HG02840 (cell line): Measurements from ENCODE around the gene FAM163A.
A peak's percentile ranks its signal among the peaks of the same experiment; 100 is the strongest.
"Not testable (repeated sequence)": the region's sequence is repeated elsewhere in the genome, so short reads cannot be mapped to it uniquely, and the experiment has no call there.

Experiments used
- ATAC-seq: cut with Tn5 transposase; IDR thresholded peaks from one replicate; pipeline ENCODE4 v1.9.1; 2021; ENCODE audit warnings: mild to moderate bottlenecking, moderate library complexity, moderate number of reproducible peaks; ENCODE audit not compliant: unreplicated experiment, low FRiP score

The FAM163A gene

GRCh38 chr1:179786815-179787685 lies 44.0 kb downstream of the FAM163A start:
- ATAC-seq = no peak

- ATAC-seq = no peak
Measured at GRCh38 chr1:179788259-179788658, 45.2 kb downstream of the FAM163A start.

- no peak for ATAC-seq
Measured at GRCh38 chr1:179793281-179793680, 50.2 kb downstream of the FAM163A start.

GRCh38 chr1:179794146-179794545 lies 51.1 kb downstream of the FAM163A start:
- ATAC-seq = no peak

- ATAC-seq = no peak
Measured at GRCh38 chr1:179794669-179795068, 51.6 kb downstream of the FAM163A start.

- no peak for ATAC-seq
Measured at GRCh38 chr1:179798213-179798863, 55.2 kb downstream of the FAM163A start.

GRCh38 chr1:179798864-179799516 lies 55.9 kb downstream of the FAM163A start:
- ATAC-seq = no peak

- ATAC-seq = no peak
Measured at GRCh38 chr1:179800481-179800880, 57.4 kb downstream of the FAM163A start.

- ATAC-seq = no peak
Measured at GRCh38 chr1:179803104-179803503, 60.0 kb downstream of the FAM163A start.

- no peak for ATAC-seq
Measured at GRCh38 chr1:179803918-179804317, 60.8 kb downstream of the FAM163A start.

- not testable (repeated sequence) for ATAC-seq
Measured at GRCh38 chr1:179804417-179804816, 61.3 kb downstream of the FAM163A start.

- no peak for ATAC-seq
Measured at GRCh38 chr1:179805291-179806195, 62.5 kb downstream of the FAM163A start.

- no peak for ATAC-seq
Measured at GRCh38 chr1:179806333-179806732, 63.2 kb downstream of the FAM163A start.

GRCh38 chr1:179807291-179807690 lies 64.2 kb downstream of the FAM163A start:
- no peak for ATAC-seq

GRCh38 chr1:179807691-179808485 lies 64.8 kb downstream of the FAM163A start:
- ATAC-seq = no peak

GRCh38 chr1:179808503-179808902 lies 65.4 kb downstream of the FAM163A start:
- no peak for ATAC-seq

- ATAC-seq = peak; percentile 67
Measured at GRCh38 chr1:179809506-179810366, 66.6 kb downstream of the FAM163A start.

GRCh38 chr1:179810367-179810715 lies 67.2 kb downstream of the FAM163A start:
- no peak for ATAC-seq
